ENCODE data around the gene EHF.

GRCh38 chr11:34605481-34606325 is 15.2 kb upstream of the EHF start:
- TF ChIP-seq CTCF (IDR thresholded peaks at IDR 0.05 in 8 of 11, conservative IDR thresholded peaks at IDR 0.05 in 3 of 11) (no peak), POLR2A (IDR thresholded peaks at IDR 0.05) (no peak), POLR2AphosphoS5 (IDR thresholded peaks at IDR 0.05) (no peak)

Data from spleen (tissue), 7 donors.